T-helper 2 cell (primary cell): Measurements from ENCODE around the gene HPN.
A peak's percentile ranks its signal among the peaks of the same experiment; 100 is the strongest.
"Not testable (repeated sequence)": the region's sequence is repeated elsewhere in the genome, so short reads cannot be mapped to it uniquely, and the experiment has no call there.

Experiments used
- DNase-seq, 5 experiments: peaks; one replicate each; pipeline versions ENCODE4 v3.0.0 to v3.0.0-alpha.2; 2012 to 2022
- total RNA-seq, 2 donors: gene quantifications; one replicate each; lab custom pipeline; 2026; lab: John Stamatoyannopoulos, UW

The HPN gene
- total RNA-seq = 0 to 0.13 reads per million in 2 donors

DNA sequence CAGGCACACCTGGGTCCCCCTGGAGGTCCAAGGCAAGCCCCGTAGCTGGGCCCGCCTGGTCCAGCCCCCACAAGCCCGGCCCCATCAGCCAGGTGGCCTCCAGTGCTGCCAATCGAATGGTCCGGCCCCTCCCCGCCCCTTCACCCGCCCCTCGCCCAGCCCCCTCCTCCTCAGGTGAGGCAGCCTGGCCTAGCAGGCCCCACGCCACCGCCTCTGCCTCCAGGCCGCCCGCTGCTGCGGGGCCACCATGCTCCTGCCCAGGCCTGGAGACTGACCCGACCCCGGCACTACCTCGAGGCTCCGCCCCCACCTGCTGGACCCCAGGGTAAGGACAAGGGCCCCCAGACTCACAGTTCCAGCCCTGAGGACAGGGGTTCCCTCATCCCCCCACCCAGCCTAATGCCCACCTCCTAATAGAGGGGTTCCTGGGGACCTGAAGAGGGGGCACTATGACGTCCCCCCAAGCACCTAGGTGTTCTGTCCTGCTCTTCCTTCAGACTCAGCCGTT, at the start of gene HPN:
TSS of gene HPN (plus strand) at position 174 of the 508 bp plus-strand sequence. CDS start 786 bp downstream, outside the sequence.
- no peak for DNase-seq

DNA sequence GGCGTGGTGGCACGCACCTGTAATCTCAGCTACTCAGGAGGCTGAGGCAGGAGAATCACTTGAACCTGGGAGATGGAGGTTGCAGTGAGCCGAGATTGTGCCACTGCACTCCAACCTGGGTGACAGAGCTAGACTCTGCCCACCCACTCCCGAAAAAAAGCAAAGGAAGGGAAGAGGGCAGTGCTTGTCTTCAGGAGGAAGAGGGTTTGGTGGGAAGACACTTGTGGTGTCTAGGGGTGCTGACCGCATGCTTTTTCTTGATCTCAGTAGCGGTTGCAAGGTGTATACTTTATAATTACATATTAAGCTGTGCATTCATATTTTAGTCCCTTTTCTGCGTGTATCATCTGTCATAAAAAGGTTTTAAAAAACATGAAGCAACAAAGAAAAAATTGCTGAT, 48.9 kb upstream of the HPN start:
- DNase-seq = not testable (repeated sequence)

DNA sequence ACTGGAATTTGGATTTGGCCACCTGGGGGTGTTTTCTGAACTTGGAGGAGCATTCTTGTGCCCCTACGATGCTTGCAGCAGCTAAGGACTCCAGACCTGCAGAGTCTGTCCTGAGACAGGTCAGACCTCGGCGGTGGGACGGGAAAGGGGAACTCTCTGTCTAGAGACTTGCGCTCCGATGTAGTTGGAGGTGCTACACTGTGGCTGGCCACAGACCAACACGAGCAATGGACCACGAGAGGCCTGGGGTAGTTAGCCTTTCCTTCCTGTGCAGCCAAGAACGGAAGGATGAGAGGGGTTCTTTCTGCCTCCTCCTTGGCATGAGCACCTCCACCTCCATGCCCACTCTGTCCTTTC, 47.3 kb upstream of the HPN start:
- DNase-seq = no peak

DNA sequence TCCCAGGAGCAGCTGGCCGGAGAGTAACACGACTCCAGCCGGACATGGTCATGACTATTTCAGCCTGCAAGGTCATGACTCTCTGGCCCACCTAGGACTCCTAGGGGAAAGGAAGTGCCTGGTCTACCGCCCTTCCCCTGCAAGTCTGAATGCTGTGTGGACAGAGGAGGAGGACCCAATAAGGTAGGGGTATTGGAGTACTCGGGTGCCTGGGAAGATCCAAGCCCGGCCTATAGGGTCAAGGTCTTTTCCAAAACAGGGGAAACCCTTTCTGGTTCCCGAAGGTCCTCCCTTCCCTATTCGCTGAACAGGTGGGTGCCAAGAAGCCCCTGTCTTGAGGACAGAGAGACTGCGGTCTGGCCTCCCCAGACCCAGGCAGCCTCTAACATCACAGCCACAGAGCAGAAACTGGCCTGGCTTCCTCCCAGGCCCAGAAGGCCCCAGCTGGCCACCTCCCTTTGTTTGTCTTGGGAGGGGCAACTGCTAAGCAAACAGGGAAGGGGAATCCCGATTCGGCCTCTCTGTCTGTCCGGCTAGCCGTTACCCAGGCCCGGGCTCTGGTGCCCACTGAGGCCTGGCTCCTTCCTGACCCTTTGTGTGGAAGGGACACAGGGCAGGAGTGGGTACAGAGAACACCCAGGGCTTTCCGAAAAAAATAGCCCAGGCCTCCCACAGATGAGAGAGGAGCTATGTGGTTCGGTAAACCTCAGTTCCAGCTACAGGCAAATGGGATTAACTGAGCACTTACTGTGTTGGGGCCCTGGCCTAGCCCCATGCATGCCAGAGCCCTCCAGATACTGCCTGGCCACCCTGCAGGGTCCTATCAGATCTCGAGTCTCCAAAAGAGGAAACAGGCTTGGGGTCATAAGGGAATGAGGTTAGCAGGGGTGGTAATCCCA, 46.6 kb upstream of the HPN start:
- no peak for DNase-seq

DNA sequence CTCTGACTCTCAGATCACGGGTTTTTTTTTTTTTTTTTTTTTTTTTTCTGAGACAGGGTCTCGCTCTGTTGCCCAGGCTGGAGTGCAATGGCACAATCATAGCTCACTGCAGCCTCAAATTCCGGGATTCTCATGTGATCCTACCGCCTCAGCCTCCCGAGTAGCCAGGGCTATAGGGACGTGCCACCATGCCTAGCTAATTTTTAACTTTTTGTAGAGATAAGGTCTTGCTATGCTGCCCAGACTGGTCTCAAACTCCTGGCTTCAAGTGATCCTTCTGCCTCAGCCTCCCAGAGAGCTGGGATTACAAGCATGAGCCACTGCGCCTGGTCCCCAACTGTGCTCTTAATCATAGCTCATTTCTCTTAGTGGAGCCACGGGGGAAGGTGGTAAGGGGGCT, 46.0 kb upstream of the HPN start:
- no peak for DNase-seq

DNA sequence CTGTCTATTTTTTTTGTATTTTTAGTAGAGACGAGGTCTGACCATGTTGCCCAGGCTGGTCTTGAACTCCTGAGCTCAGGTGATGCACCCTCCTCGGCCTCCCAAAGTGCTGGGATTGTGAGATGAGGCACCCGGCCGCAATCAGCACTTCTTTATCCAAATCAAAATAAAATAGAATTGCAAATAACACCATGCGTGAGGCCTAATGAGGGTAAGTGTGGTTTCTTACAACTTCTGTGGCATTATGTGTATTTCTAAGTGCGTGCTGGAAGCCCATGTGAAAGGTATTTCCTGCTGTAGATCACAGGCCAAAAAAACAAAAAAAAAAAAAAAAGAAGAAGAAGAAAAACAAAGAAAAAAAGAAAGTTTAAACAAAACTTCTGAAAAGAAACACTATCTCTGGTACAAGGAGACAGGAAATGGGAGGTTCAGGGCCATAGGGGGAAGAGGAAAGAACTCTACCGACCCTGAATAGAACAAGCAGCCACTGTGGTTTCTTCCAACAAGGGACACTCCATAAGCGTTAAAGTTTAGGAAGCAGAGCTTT, 44.4 kb upstream of the HPN start:
- DNase-seq = peak in 2 of 5 experiments; percentile 38 to 78

DNA sequence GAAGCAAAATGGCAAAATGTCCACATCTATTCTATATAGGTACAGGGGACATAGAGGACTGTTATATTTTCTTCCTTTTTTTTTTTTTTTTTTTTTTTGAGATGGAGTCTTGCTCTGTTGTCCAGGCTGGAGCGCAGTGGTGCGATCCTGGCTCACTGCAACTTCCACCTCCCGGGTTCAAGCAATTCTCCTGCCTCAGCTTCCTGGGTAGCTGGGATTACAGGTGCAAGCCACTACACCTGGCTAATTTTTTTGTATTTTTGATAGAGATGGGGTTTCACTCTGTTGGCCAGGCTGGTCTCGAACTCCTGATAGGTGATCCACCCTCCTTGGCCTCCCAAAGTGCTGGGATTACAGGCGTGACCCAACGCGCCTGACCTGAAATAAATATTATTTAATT, 43.3 kb upstream of the HPN start:
- not testable (repeated sequence) for DNase-seq

DNA sequence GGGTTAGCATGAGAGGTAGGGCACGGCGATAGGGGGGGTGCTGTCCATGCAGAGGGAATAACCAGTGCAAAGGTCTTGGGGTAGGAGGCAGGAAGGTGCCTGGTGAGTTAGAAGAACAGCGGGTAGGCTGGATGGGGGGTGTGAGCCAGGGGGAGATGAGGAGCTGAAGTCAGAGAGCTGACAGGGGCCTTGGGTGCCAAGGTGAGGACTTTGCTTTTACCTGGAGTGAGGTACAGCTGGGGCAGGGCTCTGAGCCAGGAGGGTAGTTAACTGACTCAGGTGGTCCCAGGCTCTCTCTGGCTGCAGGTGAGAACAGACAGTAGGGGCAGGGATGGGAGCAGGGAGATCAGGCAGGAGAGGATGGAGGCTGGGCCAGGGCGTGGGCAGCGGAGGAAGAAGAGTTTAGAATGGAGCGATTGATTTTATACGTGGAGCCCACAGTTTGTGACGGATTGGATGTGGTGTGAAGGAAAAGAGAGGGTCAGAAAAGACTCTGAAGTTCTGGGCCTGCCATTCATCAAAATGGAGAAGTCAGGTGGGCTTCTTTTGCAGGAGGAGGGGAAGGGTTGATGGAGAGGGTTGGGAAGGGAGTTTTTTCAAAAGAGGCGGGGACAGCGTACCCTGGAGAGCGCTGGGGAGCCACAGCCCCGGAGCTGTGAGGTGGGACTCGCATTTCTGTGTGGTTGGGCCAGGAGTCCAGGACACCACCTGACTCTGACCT, 42.6 kb upstream of the HPN start:
- DNase-seq = no peak

DNA sequence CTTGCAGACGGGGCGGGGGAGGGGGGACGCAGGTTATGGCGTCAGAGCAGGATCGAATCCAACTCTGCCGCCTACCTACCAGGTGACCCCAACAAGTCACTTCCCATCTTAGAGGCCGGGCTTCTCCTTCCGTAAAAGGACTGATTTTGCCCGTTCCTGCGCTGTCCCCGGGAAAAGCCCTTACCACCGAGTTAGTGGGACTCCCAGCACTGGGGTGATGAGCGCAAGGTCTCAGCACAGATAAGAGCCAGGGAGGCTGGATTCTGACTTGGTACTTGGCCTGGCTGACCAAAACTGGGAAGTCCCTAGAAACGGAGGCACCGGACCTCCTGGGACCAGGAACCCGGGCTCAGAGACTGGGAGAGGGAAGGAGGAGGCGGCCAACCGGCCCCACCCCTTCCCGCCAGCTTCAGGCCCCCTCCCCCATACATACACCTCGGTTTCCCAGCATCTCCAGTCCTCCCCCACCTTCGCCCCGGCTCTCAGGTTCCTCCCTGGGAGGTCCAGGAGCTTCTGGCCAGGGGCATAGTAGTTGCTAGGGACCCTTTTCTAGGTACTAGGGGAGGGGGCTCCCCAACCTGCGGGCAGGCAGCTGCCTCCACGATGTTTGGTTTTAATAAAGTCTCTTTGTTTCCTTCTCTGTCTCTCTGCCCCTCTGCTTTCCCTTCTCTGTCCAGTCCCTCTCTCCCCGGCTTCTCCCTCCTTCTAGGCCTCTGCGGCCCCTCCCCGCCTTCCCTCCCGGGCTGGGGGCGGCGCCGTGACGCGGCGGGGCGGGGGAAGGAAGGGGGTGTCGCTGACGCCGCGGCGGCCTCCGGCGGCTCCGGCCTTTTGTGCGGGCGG, 41.8 kb upstream of the HPN start, which contains the start of gene GRAMD1A:
TSS of gene GRAMD1A (plus strand) at position 826 of the 840 bp plus-strand sequence. CDS start 156 bp downstream, outside the sequence.
- DNase-seq = peak; percentile 49 to 81 (median 58)

DNA sequence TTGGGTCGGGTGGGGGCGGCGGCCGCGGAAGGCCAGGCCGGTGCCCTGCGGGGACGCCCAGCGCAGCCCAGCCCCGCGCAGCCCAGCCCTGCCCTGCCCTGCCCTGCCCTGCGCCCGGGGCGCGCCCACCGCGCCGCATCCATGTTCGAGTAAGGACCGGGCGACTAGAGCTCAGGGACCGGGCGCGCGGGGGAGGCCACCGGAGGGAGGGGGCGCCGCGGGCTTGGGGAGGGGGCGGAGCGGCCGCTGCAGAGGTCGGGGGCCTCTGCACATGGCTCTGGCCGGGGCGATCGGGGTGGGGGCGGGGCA, 41.2 kb upstream of the HPN start:
- DNase-seq = no peak

DNA sequence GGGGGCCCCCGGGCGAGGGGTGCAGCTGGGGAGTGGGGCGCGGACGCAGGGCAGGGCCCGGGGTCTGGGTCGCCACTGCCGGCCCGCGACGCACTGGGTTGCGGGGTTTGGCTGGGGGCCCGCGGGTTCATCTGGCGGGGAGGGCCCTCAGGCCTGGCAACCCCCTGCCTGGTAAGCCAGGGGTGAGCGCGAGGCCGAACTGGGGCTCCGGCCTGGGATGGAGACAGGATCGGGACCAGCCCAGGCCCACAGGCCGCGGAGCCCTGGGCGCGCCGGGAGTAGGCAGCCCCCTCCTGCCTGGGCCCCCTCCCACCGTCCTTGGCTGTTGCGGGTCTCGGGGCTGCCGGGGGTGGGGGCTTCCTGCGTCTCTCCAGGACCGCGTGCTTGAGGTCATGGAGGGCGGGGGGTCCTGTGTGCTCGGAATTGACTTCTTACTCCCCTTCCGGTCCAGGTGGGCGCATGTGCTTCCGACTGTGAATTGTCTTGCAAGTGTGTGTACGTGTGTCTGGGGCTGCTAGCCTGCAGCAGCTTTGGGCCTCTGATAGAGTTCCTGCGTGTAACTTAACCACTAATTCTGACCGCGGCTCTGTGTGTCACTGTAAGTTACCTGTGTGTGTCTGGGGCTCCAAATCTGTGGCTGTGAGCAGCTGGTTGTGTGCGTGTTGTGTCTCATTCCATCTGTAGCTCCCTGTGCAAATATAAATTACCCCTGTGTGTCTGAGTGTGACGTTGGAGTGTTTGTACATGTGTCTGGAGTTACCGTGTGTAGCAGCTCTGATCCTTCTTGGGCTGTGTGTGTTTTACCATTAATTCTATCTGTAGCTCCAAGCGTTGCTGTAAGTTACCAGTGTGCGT, 40.6 kb upstream of the HPN start:
- DNase-seq = peak in 4 of 5 experiments; percentile 37 to 89 (median 56)

DNA sequence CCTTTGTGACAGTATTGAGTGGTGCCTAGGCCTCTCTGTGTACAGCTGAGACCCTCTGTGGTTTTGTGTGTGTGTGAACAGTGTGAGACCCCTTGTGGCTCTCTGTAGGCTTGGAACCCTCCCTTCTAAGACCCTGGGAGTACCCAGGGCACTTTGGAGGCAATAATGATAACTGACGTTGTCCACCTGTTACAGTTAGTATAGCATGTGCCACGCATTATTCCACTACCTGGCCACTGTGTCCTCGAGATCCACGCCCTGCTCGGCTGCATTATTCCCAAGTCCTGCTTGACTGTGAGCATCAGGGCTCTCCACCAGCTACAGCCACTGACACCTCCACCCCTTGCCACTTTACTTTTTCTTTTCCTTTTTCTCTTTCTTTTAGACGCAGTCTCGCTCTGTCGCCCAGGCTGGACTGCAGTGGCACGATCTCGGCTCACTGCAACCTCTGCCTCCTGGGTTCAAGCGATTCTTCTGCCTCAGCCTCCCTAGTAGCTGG, 39.4 kb upstream of the HPN start:
- no peak for DNase-seq

DNA sequence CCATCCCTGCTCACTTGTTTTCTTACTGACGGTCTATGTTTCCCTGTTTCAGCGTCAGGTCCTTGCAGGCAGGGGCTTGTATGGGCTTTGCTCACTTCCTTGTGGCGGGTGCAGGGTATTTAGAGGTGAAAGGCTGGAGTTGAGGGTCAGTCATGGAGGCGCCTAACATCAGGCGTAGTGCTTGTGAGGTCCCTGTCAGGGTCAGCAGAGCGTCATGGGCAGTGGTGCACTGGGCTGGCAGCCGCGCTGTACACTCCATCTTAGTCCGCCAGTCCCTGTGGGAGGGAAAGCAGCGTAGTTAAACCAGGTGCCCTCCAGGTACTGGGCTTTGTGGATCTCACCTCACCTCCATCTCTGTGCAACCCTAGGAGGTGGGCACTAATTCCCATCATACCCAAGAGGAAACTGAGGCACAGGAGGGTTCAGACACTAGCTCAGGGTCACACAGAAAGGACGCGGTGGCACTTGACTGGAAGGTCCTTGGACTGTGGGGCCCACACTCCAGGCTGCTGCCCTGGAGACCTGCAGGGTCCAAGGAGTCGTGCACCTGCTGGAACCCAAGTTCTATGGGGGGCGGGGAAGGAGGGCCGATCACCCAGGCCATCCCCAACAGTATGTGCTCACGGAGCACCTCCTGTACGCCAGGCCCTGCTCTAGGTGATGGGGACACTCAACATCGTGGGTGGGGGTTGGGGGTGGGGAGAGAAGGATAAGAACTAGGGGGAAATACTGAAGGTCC, 36.8 kb upstream of the HPN start:
- no peak for DNase-seq

DNA sequence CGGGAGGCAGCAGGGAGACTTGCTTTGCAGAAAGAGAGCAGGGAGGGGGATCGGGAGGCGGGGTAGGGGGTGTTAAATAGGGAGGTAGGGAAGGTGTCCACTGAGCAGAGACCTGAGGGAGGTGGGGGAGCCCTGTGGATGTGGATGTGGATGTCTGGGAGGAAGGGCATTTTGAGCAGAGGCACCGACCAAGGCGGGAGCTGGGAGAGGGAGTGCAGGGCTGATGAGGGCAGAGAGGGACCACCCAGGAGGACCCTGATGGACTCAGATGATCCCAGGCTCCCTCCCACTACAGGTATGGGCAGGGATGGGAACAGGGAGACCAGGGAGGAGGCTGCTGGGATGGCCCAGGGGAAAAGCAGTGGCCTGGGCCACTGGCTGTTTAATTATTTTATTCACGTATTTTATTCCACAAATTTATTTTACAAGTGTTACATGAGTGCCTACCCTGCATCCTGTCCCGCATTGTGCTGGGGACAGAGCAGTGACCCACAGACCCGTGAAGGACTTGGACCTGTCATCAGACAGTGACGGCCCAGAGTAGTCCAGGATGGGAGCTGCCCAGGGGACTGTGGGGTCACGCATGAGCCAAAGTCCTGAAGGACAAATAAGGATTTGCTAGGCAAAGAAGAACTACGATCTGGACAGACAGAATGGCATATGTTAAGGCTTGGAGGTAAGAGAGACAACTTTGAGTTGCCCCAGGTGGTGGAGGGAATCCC, 36.1 kb upstream of the HPN start:
- DNase-seq = no peak

DNA sequence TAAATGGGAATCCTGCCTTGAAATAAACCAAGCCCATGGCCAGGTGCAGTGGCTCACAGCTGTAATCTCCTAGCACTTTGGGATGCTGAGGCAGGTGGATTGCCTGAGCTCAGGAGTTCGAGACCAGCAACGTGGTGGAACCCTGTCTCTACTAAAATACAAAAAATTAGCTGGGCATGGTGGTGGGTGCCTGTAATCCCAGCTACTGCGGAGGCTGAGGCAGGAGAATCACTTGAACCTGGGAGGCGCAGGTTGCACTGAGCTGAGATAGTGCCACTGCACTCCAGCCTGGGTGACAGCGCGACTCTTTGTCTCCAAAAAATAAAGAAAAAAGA, 35.5 kb upstream of the HPN start:
- DNase-seq = not testable (repeated sequence)

DNA sequence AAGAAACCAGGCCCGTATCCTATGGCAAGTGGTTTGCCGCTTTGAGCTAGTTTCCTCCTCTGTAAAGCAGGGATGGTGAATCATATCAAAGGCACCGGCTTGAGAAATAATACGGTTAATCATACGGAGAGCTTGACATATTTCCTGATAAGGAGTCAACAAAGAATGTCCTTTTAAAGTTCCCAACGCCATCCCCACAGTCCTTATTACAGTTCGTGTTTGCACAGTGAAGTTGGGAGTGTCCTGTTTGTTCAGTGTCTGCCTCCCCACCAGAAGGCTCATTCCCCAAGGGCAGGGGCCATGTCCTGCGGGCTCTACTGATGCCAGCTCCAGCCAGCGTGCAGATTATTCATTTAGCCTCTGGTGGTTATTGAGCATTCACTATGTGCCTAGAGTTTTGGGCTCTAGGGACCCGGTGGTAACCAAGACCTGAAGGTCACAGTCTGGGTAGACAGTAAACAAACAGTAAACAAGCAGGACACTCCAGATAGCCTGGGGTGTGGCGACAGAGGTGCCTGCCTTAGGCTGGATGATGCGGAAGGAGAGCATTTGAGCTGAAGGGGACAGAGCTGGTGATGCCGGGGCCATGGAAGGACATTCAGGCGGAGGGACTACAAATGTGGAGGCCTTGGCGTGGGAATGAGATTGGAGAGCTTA, 35.1 kb upstream of the HPN start:
- DNase-seq = no peak

DNA sequence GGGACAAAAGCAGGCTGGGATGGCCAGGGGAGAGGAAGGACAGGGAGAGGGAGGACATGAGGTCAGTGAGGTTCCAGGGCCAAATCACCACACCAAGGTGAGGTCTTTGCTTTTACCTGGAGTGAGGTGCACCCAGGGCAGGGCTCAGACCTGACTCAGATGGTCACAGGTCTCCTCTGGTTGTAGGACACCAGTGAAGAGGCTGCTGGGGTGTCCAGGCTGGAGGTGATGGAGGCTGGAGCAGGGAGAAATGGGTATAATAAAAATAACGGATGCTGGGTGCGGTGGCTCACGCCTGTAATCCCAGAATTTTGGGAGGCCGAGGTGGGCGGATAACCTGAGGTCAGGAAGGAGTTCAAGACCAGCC, 34.5 kb upstream of the HPN start:
- DNase-seq = no peak

DNA sequence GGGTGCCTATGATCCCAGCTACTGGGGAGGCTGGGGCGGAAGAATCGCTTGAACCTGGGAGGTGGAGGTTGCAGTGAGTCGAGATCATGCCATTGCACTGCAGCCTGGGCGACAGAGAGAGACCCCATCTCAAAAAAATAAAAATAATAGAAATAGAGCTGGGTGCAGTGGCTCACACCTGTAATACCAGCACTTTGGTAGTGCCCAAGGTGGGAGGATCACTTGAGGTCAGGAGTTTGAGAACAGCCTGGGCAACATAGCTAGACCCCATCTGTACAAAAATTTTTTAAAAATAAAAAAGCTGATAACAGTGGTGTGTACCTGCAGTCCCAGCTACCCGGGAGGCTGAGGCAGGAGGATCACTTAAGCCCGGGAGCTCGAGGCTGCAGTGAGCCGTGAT, 34.1 kb upstream of the HPN start:
- DNase-seq = not testable (repeated sequence)

DNA sequence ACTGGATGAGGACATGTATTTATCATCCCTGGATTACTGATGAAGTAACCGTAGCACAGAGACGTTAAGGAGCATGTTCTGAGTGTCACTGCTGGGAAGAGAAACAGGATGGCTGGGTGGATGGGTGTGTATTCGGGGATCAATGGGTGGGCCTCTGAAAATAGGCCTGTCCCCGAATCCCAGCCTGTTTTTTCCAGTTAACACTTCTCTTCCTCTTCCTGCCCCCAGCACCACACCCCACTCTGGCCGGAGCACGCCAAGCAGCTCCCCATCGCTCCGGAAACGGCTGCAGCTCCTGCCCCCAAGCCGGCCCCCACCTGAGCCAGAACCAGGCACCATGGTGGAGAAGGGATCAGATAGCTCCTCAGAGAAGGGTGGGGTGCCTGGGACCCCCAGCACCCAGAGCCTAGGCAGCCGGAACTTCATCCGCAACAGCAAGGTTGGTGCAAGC, 32.6 kb upstream of the HPN start:
- DNase-seq = no peak
